Adipocyte (in vitro differentiated cells): ENCODE measurements around the gene CXXC1.
"Not testable (repeated sequence)": the region's sequence is repeated elsewhere in the genome, so short reads cannot be mapped to it uniquely, and the experiment has no call there.

Experiments used
- DNase-seq: peaks from one replicate; pipeline ENCODE4 v3.0.0-alpha.2; 2015; ENCODE audit warnings: low read depth
- H3K27me3 ChIP-seq: replicated peaks from 2 replicates; pipeline ENCODE4 v1.7.0; 2013; ENCODE audit warnings: mild to moderate bottlenecking, low read length, moderate library complexity; ENCODE audit not compliant: control insufficient read depth, insufficient read depth
- H3K36me3 ChIP-seq: 2 replicates; pipeline ENCODE4 v1.7.0; 2013; ENCODE audit warnings: low read length, mild to moderate bottlenecking, moderate library complexity; ENCODE audit not compliant: control insufficient read depth, insufficient read depth, severe bottlenecking
- H3K4me1 ChIP-seq: 2 replicates; pipeline ENCODE4 v1.7.0; 2013; ENCODE audit warnings: mild to moderate bottlenecking, low read length, moderate library complexity; ENCODE audit not compliant: control insufficient read depth, insufficient read depth
- H3K4me3 ChIP-seq: 2 replicates; pipeline ENCODE4 v1.7.0; 2013; ENCODE audit warnings: mild to moderate bottlenecking, low read length, moderate library complexity
- H3K9ac ChIP-seq: 2 replicates; pipeline ENCODE4 v1.7.0; 2013; ENCODE audit warnings: mild to moderate bottlenecking, low read length, moderate library complexity
- H3K9me3 ChIP-seq: 2 replicates; pipeline ENCODE4 v1.7.0; 2013; ENCODE audit warnings: mild to moderate bottlenecking, low read length, moderate library complexity; ENCODE audit not compliant: control insufficient read depth

Gene CXXC1

DNA sequence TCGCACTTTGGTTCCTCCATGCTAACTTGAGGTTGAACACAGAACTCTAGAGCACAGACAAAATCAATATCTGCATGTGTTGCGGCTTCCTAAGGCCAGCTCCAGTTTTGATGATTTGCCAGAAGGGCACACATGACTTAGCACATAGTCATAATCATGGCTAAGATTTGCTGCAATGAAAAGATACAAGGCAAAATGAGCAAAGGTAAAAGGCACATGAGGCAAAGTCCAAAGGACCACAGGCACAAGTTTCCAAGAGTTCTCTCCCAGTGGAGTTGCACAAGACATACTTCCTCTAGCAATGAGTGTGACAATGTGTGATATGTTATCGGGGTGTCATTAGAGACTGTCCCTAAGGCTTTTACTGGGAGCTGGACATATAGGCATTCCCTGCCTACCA, 24.2 kb upstream of the CXXC1 start:
- H3K9me3 ChIP-seq: no peaks in the 10 kb centered on the region
- H3K36me3 ChIP-seq: no peaks in the 10 kb centered on the region
- no peak overlapping the region for H3K9ac ChIP-seq
- H3K4me1 ChIP-seq: peaks cover 15% of the 10 kb centered on the region
- peaks cover 5% of the 10 kb centered on the region for H3K27me3 ChIP-seq
- DNase-seq: no peak
- H3K4me3 ChIP-seq: no peak overlapping the region

DNA sequence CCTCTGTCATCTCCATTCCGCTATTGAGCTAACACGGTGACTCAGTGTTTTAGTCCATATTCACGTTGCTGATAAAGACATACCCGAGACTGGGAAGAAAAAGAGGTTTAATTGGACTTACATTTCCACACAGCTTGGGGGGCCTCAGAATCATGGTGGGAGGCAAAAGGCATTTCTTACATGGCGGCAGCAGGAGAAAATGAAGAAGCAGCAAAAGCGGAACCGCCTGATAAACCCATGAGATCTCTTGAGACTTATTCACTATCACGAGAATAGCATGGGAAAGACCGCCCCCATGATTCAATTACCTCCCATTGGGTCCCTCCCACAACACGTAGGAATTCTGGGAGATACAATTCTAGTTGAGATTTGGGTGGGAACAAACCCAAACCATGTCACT, 22.6 kb upstream of the CXXC1 start:
- no peaks in the 10 kb centered on the region for H3K36me3 ChIP-seq
- H3K4me3 ChIP-seq: no peak overlapping the region
- H3K4me1 ChIP-seq: peaks cover 15% of the 10 kb centered on the region
- H3K9me3 ChIP-seq: peaks cover 3% of the 10 kb centered on the region
- H3K9ac ChIP-seq: no peak overlapping the region
- DNase-seq: no peak
- no peaks in the 10 kb centered on the region for H3K27me3 ChIP-seq

- DNase-seq, H3K36me3 ChIP-seq, H3K9ac ChIP-seq, H3K27me3 ChIP-seq, H3K4me3 ChIP-seq, H3K9me3 ChIP-seq: not testable (repeated sequence)
- peaks cover 15% of the 10 kb centered on the region for H3K4me1 ChIP-seq
Observed at GRCh38 chr18:50308851-50309250, 21.4 kb upstream of the CXXC1 start.

DNA sequence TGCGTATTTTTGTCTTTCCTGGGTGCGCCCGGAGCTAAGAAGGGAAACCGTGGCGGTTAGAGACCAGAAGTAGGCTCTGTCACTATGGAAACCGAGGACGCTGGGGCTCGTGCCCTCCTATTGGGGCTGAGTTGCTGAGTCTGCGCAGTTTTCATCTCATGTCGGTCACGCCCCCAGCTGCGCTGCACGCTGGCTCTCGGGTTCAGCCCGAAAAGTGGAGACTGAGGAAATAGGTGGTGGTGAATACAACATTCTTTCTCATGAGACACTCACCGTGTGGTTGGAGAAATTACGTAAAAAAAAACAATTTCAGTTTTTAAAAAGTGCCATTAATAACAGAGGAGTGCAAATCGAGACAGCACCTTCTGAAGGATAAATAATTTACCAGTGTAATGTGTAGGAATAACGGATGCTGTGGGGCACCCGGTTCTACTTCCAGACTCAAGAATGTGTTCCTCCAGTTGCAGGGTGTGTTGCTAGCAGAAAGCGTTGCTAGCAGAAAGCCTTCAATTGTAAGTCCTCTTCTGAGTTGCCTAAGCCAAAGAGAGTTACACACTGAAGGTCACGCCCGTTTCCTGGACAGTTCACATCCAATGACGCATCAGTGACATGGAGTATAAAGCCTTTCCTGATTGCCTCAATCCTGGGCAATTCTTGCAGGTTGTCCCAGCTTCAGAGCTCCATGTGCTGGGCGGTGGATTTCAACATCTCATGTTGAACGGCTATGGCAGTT, 20.4 kb upstream of the CXXC1 start:
- Histone ChIP-seq H3K36me3 (no peaks in the 10 kb centered on the region), H3K4me3 (peak overlapping the region; percentile 83), H3K9me3 (peaks cover 6% of the 10 kb centered on the region), H3K27me3 (peaks cover 2% of the 10 kb centered on the region), H3K9ac (peak overlapping the region; percentile 79), H3K4me1 (peaks cover 15% of the 10 kb centered on the region)
- peak; percentile 97 for DNase-seq

DNA sequence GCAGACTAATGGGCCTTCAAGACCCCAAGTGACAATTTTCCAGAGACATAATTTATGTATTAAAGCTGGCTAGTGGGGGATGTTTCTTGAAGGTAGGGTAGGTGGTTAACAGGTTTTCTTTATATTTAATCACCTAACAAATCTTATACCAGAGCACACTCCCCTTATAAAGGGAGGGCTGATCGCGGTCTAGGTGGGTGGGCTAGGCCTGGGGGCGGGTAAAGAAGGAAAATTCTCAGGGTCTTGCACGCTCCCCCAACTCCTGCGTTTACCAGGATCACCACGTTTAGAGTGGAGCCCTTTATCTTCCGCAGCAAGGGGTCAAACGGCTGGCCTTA, 19.9 kb upstream of the CXXC1 start:
- no peak for DNase-seq
- peaks cover 15% of the 10 kb centered on the region for H3K4me1 ChIP-seq
- H3K9ac ChIP-seq: peak overlapping the region; percentile 79
- no peaks in the 10 kb centered on the region for H3K36me3 ChIP-seq
- H3K27me3 ChIP-seq: peaks cover 6% of the 10 kb centered on the region
- H3K9me3 ChIP-seq: peaks cover 9% of the 10 kb centered on the region
- peak overlapping the region; percentile 83 for H3K4me3 ChIP-seq

DNA sequence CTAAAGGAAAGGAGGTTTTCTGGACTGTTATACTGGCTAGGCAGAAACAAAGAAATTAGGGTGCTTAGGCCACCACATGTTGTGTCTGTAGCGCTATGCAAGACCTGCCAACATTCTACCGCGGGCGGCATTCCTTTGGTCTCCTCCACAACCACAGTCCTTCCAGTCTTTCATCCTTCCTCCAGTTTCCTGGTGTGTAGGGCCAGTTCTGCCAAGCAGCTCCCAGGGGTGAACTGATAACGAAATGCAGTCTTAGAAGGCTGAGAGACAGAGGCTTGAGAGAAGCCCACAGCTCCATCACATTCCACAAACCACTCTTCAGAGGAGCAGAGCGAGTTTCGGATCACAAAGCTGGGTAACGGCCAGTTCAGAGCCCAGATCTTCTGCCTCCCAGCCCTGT, 19.5 kb upstream of the CXXC1 start:
- Histone ChIP-seq H3K9me3 (peaks cover 9% of the 10 kb centered on the region), H3K27me3 (peaks cover 6% of the 10 kb centered on the region), H3K4me1 (peaks cover 15% of the 10 kb centered on the region), H3K4me3 (peak overlapping the region; percentile 83), H3K9ac (peak overlapping the region; percentile 79), H3K36me3 (no peaks in the 10 kb centered on the region)
- DNase-seq: no peak

DNA sequence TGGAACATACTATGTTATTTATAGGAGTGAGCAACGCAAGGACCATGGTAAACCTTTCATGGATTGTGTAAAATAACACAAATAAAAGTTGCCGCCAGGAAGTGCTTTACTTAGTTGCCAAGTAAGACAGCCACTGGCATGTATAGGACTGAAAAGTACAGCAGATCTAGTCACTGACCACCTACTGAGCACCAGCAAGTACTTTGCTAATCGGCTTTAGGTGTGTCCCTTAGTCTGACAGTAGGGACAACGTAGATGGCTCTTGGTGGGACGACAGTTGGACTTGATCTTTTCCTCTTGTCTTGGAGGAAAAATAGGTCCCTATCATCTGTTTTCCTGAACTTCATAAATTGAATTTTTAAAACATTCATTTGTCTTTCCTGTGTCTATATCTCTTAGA, 13.6 kb upstream of the CXXC1 start:
- Histone ChIP-seq H3K36me3 (no peaks in the 10 kb centered on the region), H3K9ac (no peak overlapping the region), H3K9me3 (peaks cover 16% of the 10 kb centered on the region), H3K4me1 (no peaks in the 10 kb centered on the region), H3K4me3 (no peak overlapping the region), H3K27me3 (peaks cover 18% of the 10 kb centered on the region)
- DNase-seq: no peak

GRCh38 chr18:50299626-50300388, 12.3 kb upstream of the CXXC1 start:
- peaks cover 12% of the 10 kb centered on the region for H3K9me3 ChIP-seq
- DNase-seq: no peak
- no peaks in the 10 kb centered on the region for H3K4me1 ChIP-seq
- H3K9ac ChIP-seq: no peak overlapping the region
- H3K4me3 ChIP-seq: no peak overlapping the region
- H3K36me3 ChIP-seq: no peaks in the 10 kb centered on the region
- peaks cover 18% of the 10 kb centered on the region for H3K27me3 ChIP-seq

- DNase-seq: no peak
- Histone ChIP-seq H3K27me3 (peaks cover 18% of the 10 kb centered on the region), H3K4me3 (peak overlapping the region; percentile 83), H3K36me3 (no peaks in the 10 kb centered on the region), H3K4me1 (no peaks in the 10 kb centered on the region), H3K9me3 (peaks cover 12% of the 10 kb centered on the region), H3K9ac (no peak overlapping the region)
Observed at GRCh38 chr18:50298443-50299284, 11.2 kb upstream of the CXXC1 start.

GRCh38 chr18:50297621-50298442, 10.3 kb upstream of the CXXC1 start:
- Histone ChIP-seq H3K36me3 (no peaks in the 10 kb centered on the region), H3K4me3 (peak overlapping the region; percentile 83), H3K27me3 (peaks cover 15% of the 10 kb centered on the region), H3K9ac (peak overlapping the region; percentile 64), H3K9me3 (peaks cover 11% of the 10 kb centered on the region), H3K4me1 (no peaks in the 10 kb centered on the region)
- peak; percentile 76 for DNase-seq
